Keratinocyte (primary cell): ENCODE measurements around the gene GRHPR. TPM values are rescaled to one million over a fixed set of nuclear protein-coding genes. Genes with fewer than 3 reads are reported as not detected.

ENCODE experiments used
- DNase-seq: peaks from one replicate; pipeline ENCODE4 v3.0.0-alpha.2; 2011; ENCODE audit warnings: low read depth, missing footprints, low spot score
- FAIRE-seq: peaks from 2 replicates; lab custom pipeline; 2011; peaks lifted over from hg19 to GRCh38; lab: Jason Lieb, UNC
- H2AFZ ChIP-seq: 2 replicates; pipeline ENCODE4 v1.6.0; 2012; ENCODE audit warnings: low read length, control low read depth, inconsistent platforms; ENCODE audit not compliant: control insufficient read depth
- H3K27ac ChIP-seq: 2 replicates; pipeline ENCODE4 v1.5.1; 2011; ENCODE audit warnings: low read length; ENCODE audit not compliant: control insufficient read depth, insufficient read depth
- H3K27me3 ChIP-seq: 3 replicates; pipeline ENCODE4 v1.6.0; 2011; ENCODE audit warnings: low read length; ENCODE audit not compliant: control insufficient read depth, insufficient read depth; ENCODE audit errors: extremely low read depth
- H3K36me3 ChIP-seq, 2 experiments: 2 replicates in 1 of 2; 3 replicates in 1 of 2; pipeline ENCODE4 v1.5.1; 2011; ENCODE audit warnings: low read length in 2 of 2, mild to moderate bottlenecking in 1 of 2; ENCODE audit not compliant: control insufficient read depth in 2 of 2, insufficient read depth in 2 of 2; ENCODE audit errors: extremely low read depth in 1 of 2
- H3K4me1 ChIP-seq: 3 replicates; pipeline ENCODE4 v1.5.1; 2011; ENCODE audit warnings: low read length; ENCODE audit not compliant: control insufficient read depth, insufficient read depth; ENCODE audit errors: extremely low read depth
- H3K4me2 ChIP-seq: 3 replicates; pipeline ENCODE4 v1.6.0; 2011; ENCODE audit warnings: low read depth, low read length; ENCODE audit not compliant: control insufficient read depth, insufficient read depth; ENCODE audit errors: extremely low read depth
- H3K4me3 ChIP-seq, 3 experiments: fragments of 200-600 bp in 1 of 3; sonication (generic) in 1 of 3; 2 replicates in 2 of 3; 3 replicates in 1 of 3; pipeline ENCODE4 v1.5.1; 2011 to 2016; ENCODE audit warnings: low read length in 3 of 3, mild to moderate bottlenecking in 3 of 3, control low read depth in 2 of 3, inconsistent platforms in 1 of 3, low read depth in 1 of 3, mixed read lengths in 1 of 3, mixed run types in 1 of 3, moderate library complexity in 1 of 3; ENCODE audit not compliant: control insufficient read depth in 2 of 3, insufficient read depth in 2 of 3; ENCODE audit errors: extremely low read depth in 1 of 3
- H3K79me2 ChIP-seq: 2 replicates; pipeline ENCODE4 v1.6.0; 2012; ENCODE audit warnings: low read length; ENCODE audit not compliant: control insufficient read depth, insufficient read depth
- H3K9ac ChIP-seq: 3 replicates; pipeline ENCODE4 v1.6.0; 2011; ENCODE audit warnings: low read length; ENCODE audit not compliant: control insufficient read depth, insufficient read depth; ENCODE audit errors: extremely low read depth
- H3K9me1 ChIP-seq: 3 replicates; pipeline ENCODE4 v1.6.0; 2011; ENCODE audit warnings: low read length; ENCODE audit not compliant: control insufficient read depth, insufficient read depth; ENCODE audit errors: extremely low read depth
- H3K9me3 ChIP-seq: 2 replicates; pipeline ENCODE4 v1.5.1; 2012; ENCODE audit warnings: low read depth, low read length; ENCODE audit not compliant: control insufficient read depth
- H4K20me1 ChIP-seq: 3 replicates; pipeline ENCODE4 v1.6.0; 2011; ENCODE audit warnings: low read length; ENCODE audit not compliant: control insufficient read depth, insufficient read depth; ENCODE audit errors: extremely low read depth
- CTCF ChIP-seq, 3 experiments: IDR thresholded peaks in 1 of 3; conservative IDR thresholded peaks in 1 of 3; optimal IDR thresholded peaks in 1 of 3; 2 replicates in 2 of 3; 3 replicates in 1 of 3; pipeline versions ENCODE3 to v1.5.1; 2011; ENCODE audit warnings: low read length in 3 of 3, mild to moderate bottlenecking in 3 of 3, moderate library complexity in 2 of 3, control low read depth in 1 of 3, inconsistent platforms in 1 of 3; ENCODE audit not compliant: insufficient read depth in 2 of 3; ENCODE audit errors: extremely low read depth in 1 of 3
- EZH2 ChIP-seq: IDR thresholded peaks from one replicate; pipeline ENCODE4 v1.6.1; 2012; ENCODE audit warnings: inconsistent platforms, mild to moderate bottlenecking, low read length, moderate library complexity
- dilution Hi-C: fragments of 300-500 bp; cut with MboI; formaldehyde crosslinking; loops from one replicate; pipeline ENCODE4 v1.7.0; 2020; ENCODE audit warnings: low sequenced_read_pairs; ENCODE audit not compliant: extremely low pct_ligation_motif_present
- polyA plus RNA-seq, 5 experiments: library from polyadenylated mRNA; depleted of rRNA in 3 of 5; stranded (reverse) in 3 of 5; stranded (forward) in 1 of 5; unstranded in 1 of 5; fragments of >200 nt; gene quantifications; 1 replicate in 1 of 5; 2 replicates in 3 of 5; 3 replicates in 1 of 5; pipeline versions ENCODE4 v1.2.1 to v1.2.3, GENCODE V29; 2011 to 2012; ENCODE audit warnings: missing spikeins in 2 of 5, low read depth in 1 of 5, low replicate concordance in 1 of 5

Gene GRHPR
- polyA plus RNA-seq, 1 donor (not counting 4 experiments of a cell fraction or from before 2014, with no cell fraction given) = 116 TPM

GRCh38 chr9:37420271-37421215 lies 2.0 kb upstream of the GRHPR start:
- no peaks in the 10 kb centered on the region for H3K27me3 ChIP-seq
- H3K9me3 ChIP-seq = no peaks in the 10 kb centered on the region
- FAIRE-seq = no peak
- TF ChIP-seq EZH2 (no peak), CTCF (optimal IDR thresholded peaks at IDR 0.05 in 1 of 3, IDR thresholded peaks at IDR 0.05 in 1 of 3, conservative IDR thresholded peaks at IDR 0.05 in 1 of 3; ENCODE audit: extremely low read depth in 1 of 3, insufficient read depth in 2 of 3, low read length in 3 of 3) (no peak)
- peak overlapping the region; percentile 28 for H3K27ac ChIP-seq
- no peak overlapping the region for H3K4me3 ChIP-seq
- H3K4me1 ChIP-seq = peaks cover 48% of the 10 kb centered on the region
- H3K36me3 ChIP-seq = peaks cover 5% of the 10 kb centered on the region in 2 experiments
- no peak overlapping the region for H2AFZ ChIP-seq
- no peak for DNase-seq
- dilution Hi-C loops = loop anchor here (25.0 kb wide), 1 partner anchor 108 kb away; no protein-coding TSS in a partner anchor
- H3K9ac ChIP-seq = no peak overlapping the region
- H3K9me1 ChIP-seq = no peaks in the 10 kb centered on the region
- H4K20me1 ChIP-seq = no peaks in the 10 kb centered on the region
- peaks cover 34% of the 10 kb centered on the region for H3K79me2 ChIP-seq
- H3K4me2 ChIP-seq = no peak overlapping the region

- Histone ChIP-seq H4K20me1 (no peaks in the 10 kb centered on the region), H3K9ac (peak overlapping the region; percentile 98), H3K9me3 (no peaks in the 10 kb centered on the region), H3K27ac (peak overlapping the region; percentile 91), H3K4me1 (peaks cover 47% of the 10 kb centered on the region), H3K36me3 (peaks cover 10 to 15% of the 10 kb centered on the region in 2 experiments), H3K4me3 (peak overlapping the region; percentile 90 to 96 (median 92)), H3K79me2 (peaks cover 36% of the 10 kb centered on the region), H3K9me1 (no peaks in the 10 kb centered on the region), H3K27me3 (no peaks in the 10 kb centered on the region), H3K4me2 (peak overlapping the region; percentile 84), H2AFZ (peak overlapping the region; percentile 90)
- FAIRE-seq (no peak), DNase-seq (no peak)
- dilution Hi-C loops = loop anchor here (25.0 kb wide), 1 partner anchor 110 kb away; no protein-coding TSS in a partner anchor
- TF ChIP-seq CTCF (optimal IDR thresholded peaks at IDR 0.05 in 1 of 3, IDR thresholded peaks at IDR 0.05 in 1 of 3, conservative IDR thresholded peaks at IDR 0.05 in 1 of 3; ENCODE audit: extremely low read depth in 1 of 3, insufficient read depth in 2 of 3, low read length in 3 of 3) (no peak), EZH2 (no peak)
Measured at GRCh38 chr9:37421914-37422288, 595 bp upstream of the GRHPR start.
